CD8-positive, alpha-beta memory T cell (primary cell): ENCODE measurements around the gene WDTC1. TPM values are rescaled to one million over a fixed set of nuclear protein-coding genes. Genes with fewer than 3 reads are reported as not detected.

ENCODE experiments used
- polyA plus RNA-seq: library from polyadenylated mRNA; unstranded; fragments of 300-500 nt; fragmentation: Illumina TruSeq; gene quantifications from one replicate; pipeline ENCODE4 v1.2.3, GENCODE V29; 2021
- total RNA-seq, 2 experiments: library from RNA; stranded (reverse); gene quantifications; one replicate each; pipeline ENCODE4 v1.2.3, GENCODE V29; 2021

WDTC1 gene
- total and polyA plus RNA-seq, 3 experiments from 2014 or later = 8.6 to 22.3 (median 22.2) TPM

Other genes with a start within 250 kb of the WDTC1 start
- 1 to 10 TPM in 1 of 2 experiments, under 1 TPM in 1; 0.73 to 1.2 TPM for gene TRNP1, start 240.9 kb upstream of the WDTC1 start, total RNA-seq
- gene TRNP1, start 240.9 kb upstream of the WDTC1 start, polyA plus RNA-seq = not detected
- not detected for gene TENT5B, start 221.8 kb upstream of the WDTC1 start, total RNA-seq
- gene TENT5B, start 221.8 kb upstream of the WDTC1 start, polyA plus RNA-seq = not detected
- gene SLC9A1, start 79.5 kb upstream of the WDTC1 start, total RNA-seq = 10 to 100 TPM; 23.9 to 24.8 TPM
- 15.3 TPM for gene SLC9A1, start 79.5 kb upstream of the WDTC1 start, polyA plus RNA-seq
- 10 to 100 TPM; 52.0 to 54.9 TPM for gene TMEM222, start 87.5 kb downstream of the WDTC1 start, total RNA-seq
- gene TMEM222, start 87.5 kb downstream of the WDTC1 start, polyA plus RNA-seq = 65.2 TPM
- gene SYTL1, start 107.4 kb downstream of the WDTC1 start, total RNA-seq = 10 to 100 TPM; 21.9 to 24.2 TPM
- gene SYTL1, start 107.4 kb downstream of the WDTC1 start, polyA plus RNA-seq = 124 TPM
- 1 to 10 TPM; 6.9 to 7.1 TPM for gene MAP3K6, start 132.3 kb downstream of the WDTC1 start, total RNA-seq
- gene MAP3K6, start 132.3 kb downstream of the WDTC1 start, polyA plus RNA-seq = 6.0 TPM
- gene FCN3, start 140.2 kb downstream of the WDTC1 start, total RNA-seq = not detected
- not detected for gene FCN3, start 140.2 kb downstream of the WDTC1 start, polyA plus RNA-seq
- not detected for gene CD164L2, start 148.7 kb downstream of the WDTC1 start, total RNA-seq
- gene CD164L2, start 148.7 kb downstream of the WDTC1 start, polyA plus RNA-seq = not detected
- 1 to 10 TPM; 3.3 to 3.9 TPM for gene GPR3, start 158.0 kb downstream of the WDTC1 start, total RNA-seq
- gene GPR3, start 158.0 kb downstream of the WDTC1 start, polyA plus RNA-seq = not detected